Fibroblast of gingiva (primary cell): Measurements from ENCODE around the gene RNASE1.

ENCODE experiments used
- DNase-seq: peaks from one replicate; pipeline ENCODE4 v3.0.0-alpha.2; 2011; ENCODE audit warnings: low read depth

Gene RNASE1

GRCh38 chr14:20807304-20808161 is 4.9 kb upstream of the RNASE1 start:
- DNase-seq: no peak

- DNase-seq: no peak
Observed at GRCh38 chr14:20805485-20805884, 2.8 kb upstream of the RNASE1 start.

GRCh38 chr14:20803223-20803622 is 579 bp upstream of the RNASE1 start:
- DNase-seq: no peak

- no peak for DNase-seq
Observed at GRCh38 chr14:20801726-20802125, 918 bp downstream of the RNASE1 start.

- no peak for DNase-seq
Observed at GRCh38 chr14:20799892-20800544, 2.6 kb downstream of the RNASE1 start.

- DNase-seq: no peak
Observed at GRCh38 chr14:20799456-20799891, 3.2 kb downstream of the RNASE1 start.

- DNase-seq: no peak
Observed at GRCh38 chr14:20798932-20799331, 3.7 kb downstream of the RNASE1 start.

- DNase-seq: no peak
Observed at GRCh38 chr14:20798318-20798717, 4.3 kb downstream of the RNASE1 start.

- DNase-seq: no peak
Observed at GRCh38 chr14:20797164-20797563, 5.5 kb downstream of the RNASE1 start.

- DNase-seq: no peak
Observed at GRCh38 chr14:20794644-20795369, 7.8 kb downstream of the RNASE1 start.

GRCh38 chr14:20792556-20792955 is 10.1 kb downstream of the RNASE1 start:
- no peak for DNase-seq

- DNase-seq: no peak
Observed at GRCh38 chr14:20791597-20791996, 11.0 kb downstream of the RNASE1 start.

GRCh38 chr14:20791187-20791586 is 11.5 kb downstream of the RNASE1 start:
- DNase-seq: no peak

GRCh38 chr14:20790464-20791116 is 12.1 kb downstream of the RNASE1 start:
- no peak for DNase-seq

GRCh38 chr14:20789230-20789813 is 13.3 kb downstream of the RNASE1 start:
- no peak for DNase-seq

GRCh38 chr14:20787025-20787424 is 15.6 kb downstream of the RNASE1 start:
- DNase-seq: no peak

- no peak for DNase-seq
Observed at GRCh38 chr14:20782280-20782890, 20.3 kb downstream of the RNASE1 start.

- DNase-seq: no peak
Observed at GRCh38 chr14:20781803-20782202, 20.8 kb downstream of the RNASE1 start.

- DNase-seq: no peak
Observed at GRCh38 chr14:20775901-20776300, 26.7 kb downstream of the RNASE1 start.

GRCh38 chr14:20775043-20775442 is 27.6 kb downstream of the RNASE1 start:
- DNase-seq: no peak

- no peak for DNase-seq
Observed at GRCh38 chr14:20774258-20774824, 28.3 kb downstream of the RNASE1 start.
